Pericardium fibroblast (primary cell): ENCODE results near the gene COL27A1. TPM values are rescaled to one million over a fixed set of nuclear protein-coding genes. Genes with fewer than 3 reads are reported as not detected.

Experiments
- total RNA-seq: library from RNA; depleted of rRNA; stranded (reverse); fragments of >200 nt; gene quantifications from 2 replicates; pipeline ENCODE4 v1.2.3, GENCODE V29; 2015

Gene COL27A1
- total RNA-seq: 5.9 and 8.8 TPM in 2 replicates

DNA sequence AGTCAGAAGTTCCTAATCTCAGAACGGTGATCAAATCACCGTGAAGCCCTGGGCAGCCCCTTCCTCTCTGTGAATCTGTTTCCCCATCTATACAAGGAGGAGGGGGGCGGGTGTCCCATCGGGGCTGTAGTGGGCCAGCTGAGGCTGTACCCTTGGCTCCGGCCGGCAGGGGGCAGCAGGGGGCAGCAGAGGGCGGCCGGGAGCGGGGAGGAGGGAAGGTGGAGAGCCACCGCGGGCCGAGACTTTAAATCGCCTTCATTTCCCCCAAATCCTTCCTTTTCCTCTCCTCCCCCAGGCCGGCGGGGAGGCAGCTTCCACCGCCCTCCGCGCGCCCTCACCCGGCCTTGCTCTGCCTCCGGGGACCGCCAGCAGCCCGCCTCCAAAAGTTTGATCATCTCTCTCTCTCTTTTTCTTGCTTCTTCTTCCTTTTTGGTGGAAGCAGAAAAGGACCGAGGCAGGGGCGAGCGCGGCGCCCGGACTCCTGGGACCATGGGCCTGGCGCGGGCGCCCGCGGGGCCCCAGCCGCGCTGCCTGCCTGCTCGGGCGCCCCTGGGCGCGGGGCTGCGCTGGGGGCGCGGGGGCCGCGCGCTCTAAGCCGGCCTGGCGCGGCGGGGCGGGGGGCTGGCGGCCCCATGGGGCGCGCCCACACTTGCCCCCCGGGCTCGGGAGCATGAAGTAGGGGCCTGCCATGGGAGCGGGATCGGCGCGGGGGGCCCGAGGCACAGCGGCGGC, at the start of gene COL27A1:
Gene COL27A1 (plus strand): TSS at position 275 of the 732 bp plus-strand sequence. CDS start 414 bp downstream, at position 689.

GRCh38 chr9:114322831-114323531, 167.6 kb downstream of the COL27A1 start, which contains the start of gene ORM1:
Gene ORM1 (plus strand): TSS chr9:114323098. CDS start chr9:114323134, 36 bp downstream.

GRCh38 chr9:114329625-114330022, 174.3 kb downstream of the COL27A1 start, which contains the start of gene ORM2:
Gene ORM2 (plus strand): TSS chr9:114329869. CDS start chr9:114329905, 36 bp downstream.

Other genes with a start within 250 kb of the COL27A1 start
- 1.5 TPM in 1 of 2 replicates, not detected in the other for gene AMBP, start 77.2 kb upstream of the COL27A1 start, total RNA-seq
- not detected in 2 replicates for gene KIF12, start 56.2 kb upstream of the COL27A1 start, total RNA-seq
- not detected in 2 replicates for gene ORM1, start 167.6 kb downstream of the COL27A1 start, total RNA-seq
- not detected in 2 replicates for gene ORM2, start 174.3 kb downstream of the COL27A1 start, total RNA-seq
- 9.6 and 22.2 TPM in 2 replicates for gene AKNA, start 232.4 kb downstream of the COL27A1 start, total RNA-seq